Fibroblast of mammary gland (primary cell): Measurements from ENCODE around the gene IMP3.

Experiments
- DNase-seq: peaks from one replicate; pipeline ENCODE4 v3.0.0-alpha.2; 2010; ENCODE audit warnings: low read depth
- H3K4me3 ChIP-seq: 2 replicates; pipeline ENCODE4 v1.5.1; 2011; ENCODE audit warnings: low read depth, mild to moderate bottlenecking, low read length, moderate library complexity; ENCODE audit not compliant: control insufficient read depth
- CTCF ChIP-seq: conservative IDR thresholded peaks from 2 replicates; pipeline ENCODE4 v1.5.1; 2011; ENCODE audit warnings: low read depth, low read length, inconsistent platforms; ENCODE audit not compliant: control insufficient read depth, insufficient read depth

Gene IMP3

GRCh38 chr15:75646112-75646943, 6.3 kb upstream of the IMP3 start:
- no peak for DNase-seq
- TF ChIP-seq CTCF, result no peak
- H3K4me3 ChIP-seq, result peak overlapping the region; percentile 86

DNA sequence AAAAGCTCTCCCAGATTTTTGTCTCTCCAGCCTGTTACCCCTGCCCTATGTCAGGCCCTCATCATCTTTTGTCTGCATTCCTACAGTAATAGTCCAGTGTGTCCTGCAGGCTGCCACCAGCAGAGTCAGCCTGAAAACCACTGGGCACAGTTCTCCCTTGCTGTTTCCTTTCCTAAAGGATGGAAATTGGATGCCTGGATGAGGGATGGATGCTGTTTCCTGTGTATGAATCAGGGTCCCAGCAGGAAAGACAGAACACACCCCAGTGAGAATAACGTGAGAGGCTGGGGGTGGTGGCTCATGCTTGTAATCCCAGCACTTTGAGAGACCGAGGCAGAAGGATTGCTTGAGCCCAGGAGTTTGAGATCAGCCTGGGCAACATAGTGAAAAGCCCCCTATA, 4.4 kb upstream of the IMP3 start:
- H3K4me3 ChIP-seq, result no peak overlapping the region
- peak; percentile 47 for DNase-seq
- TF ChIP-seq CTCF, result no peak

DNA sequence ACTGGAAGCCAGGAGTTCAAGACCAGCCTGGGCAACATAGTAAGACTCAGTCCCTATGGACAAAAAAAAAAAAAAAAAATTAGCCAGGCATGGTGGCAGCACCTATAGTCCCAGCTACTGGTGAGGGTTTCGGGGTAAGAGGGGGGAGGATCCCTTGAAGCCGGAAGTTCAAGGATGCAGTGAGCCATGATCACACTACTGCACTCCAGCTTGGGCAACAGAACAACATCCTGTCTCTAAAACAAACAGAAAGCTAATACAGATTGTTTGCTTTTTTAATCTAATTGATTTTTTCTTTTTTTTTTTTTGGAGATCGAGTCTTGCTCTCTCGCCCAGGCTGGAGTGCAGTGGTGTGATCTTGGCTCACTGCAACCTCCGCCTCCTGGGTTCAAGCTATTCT, 1.6 kb upstream of the IMP3 start:
- TF ChIP-seq CTCF, result no peak

GRCh38 chr15:75641179-75641503, 1.1 kb upstream of the IMP3 start:
- no peak for TF ChIP-seq CTCF
- H3K4me3 ChIP-seq, result no peak overlapping the region
- no peak for DNase-seq

More for the DNA sequence above, 1.6 kb upstream of the IMP3 start:
- no peak for DNase-seq
- H3K4me3 ChIP-seq, result no peak overlapping the region

DNA sequence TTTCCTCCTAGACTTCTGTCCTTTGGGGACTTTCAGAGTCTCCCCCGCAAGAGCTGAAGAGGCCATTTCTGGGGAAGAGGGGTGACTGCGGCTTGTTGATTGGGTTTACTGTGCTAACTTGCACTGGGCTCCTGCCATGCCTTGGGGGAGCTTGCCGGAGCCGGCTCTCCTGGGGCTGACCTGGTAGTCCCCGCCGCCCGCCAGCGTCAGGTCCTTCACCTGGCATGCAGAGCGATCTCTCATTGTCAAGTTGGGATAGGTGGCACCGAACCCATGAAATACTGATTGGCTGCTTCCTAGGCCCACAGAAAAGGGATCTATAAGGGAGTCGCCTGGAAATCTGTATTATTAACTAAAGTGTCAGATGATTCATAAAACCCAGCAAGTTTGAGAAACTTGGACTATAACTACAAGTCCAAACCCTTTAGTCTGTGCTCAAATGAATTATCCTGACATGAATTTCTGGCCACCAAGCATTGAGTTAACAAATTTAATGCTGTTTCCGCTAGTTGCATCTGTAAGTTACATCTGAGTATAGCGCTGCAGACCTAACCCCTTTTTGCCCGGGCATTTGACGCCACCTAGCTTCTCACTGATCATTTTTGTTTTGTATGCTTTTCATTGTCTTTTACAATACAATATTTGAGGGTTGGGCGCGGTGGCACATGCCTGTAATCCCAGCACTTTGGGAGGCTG, 607 bp upstream of the IMP3 start:
- H3K4me3 ChIP-seq, result peak overlapping the region; percentile 86
- peak; percentile 36 for TF ChIP-seq CTCF
- DNase-seq, result peak; percentile 65

GRCh38 chr15:75639191-75639708, 774 bp downstream of the IMP3 start:
- DNase-seq, result no peak
- peak overlapping the region; percentile 86 for H3K4me3 ChIP-seq
- TF ChIP-seq CTCF, result no peak
